C1 segment of cervical spinal cord (tissue), 14 donors: ENCODE data around the gene FPR1.

ENCODE experiments used
- DNase-seq, 14 donors: peaks; one replicate each; lab custom pipeline; 2025; lab: John Stamatoyannopoulos, UW

FPR1 gene

DNA sequence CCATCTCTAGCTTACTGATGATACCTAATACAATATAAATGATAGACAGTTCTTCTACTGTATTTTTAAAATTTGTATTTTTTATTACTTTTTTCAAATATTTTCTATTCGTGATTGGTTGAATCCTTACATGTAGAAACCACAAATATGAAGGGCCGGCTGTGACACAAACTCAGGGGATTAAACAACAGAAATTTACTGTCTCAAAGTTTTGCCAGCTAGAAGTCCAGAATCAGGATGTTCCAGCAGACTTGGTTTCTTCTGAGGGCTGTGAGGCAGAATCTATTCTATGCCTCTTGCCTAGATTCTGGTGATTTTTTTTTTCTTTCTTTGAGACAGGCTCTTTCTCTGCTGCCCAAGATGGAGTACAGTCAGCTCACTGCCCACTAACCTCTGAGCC, 13.8 kb downstream of the FPR1 start:
- DNase-seq: no peak

DNA sequence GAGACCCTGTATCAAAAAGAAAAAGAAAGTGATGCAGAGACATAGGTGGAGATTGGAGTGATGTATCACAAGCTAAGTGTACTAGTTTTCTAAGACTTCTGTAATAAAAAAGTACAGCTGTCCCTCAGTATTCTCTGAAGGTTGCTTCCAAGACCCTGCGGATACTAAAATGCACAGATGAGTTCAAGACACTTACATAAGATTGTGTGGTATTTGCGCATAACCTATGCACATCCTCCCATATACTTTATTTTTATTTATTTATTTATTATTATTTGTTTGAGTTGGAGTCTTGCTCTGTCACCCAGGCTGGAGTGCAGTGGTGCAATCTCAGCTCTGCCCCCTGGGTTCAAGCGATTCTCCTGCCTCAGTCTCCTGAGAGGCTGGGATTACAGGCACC, 14.3 kb downstream of the FPR1 start:
- DNase-seq: no peak

DNA sequence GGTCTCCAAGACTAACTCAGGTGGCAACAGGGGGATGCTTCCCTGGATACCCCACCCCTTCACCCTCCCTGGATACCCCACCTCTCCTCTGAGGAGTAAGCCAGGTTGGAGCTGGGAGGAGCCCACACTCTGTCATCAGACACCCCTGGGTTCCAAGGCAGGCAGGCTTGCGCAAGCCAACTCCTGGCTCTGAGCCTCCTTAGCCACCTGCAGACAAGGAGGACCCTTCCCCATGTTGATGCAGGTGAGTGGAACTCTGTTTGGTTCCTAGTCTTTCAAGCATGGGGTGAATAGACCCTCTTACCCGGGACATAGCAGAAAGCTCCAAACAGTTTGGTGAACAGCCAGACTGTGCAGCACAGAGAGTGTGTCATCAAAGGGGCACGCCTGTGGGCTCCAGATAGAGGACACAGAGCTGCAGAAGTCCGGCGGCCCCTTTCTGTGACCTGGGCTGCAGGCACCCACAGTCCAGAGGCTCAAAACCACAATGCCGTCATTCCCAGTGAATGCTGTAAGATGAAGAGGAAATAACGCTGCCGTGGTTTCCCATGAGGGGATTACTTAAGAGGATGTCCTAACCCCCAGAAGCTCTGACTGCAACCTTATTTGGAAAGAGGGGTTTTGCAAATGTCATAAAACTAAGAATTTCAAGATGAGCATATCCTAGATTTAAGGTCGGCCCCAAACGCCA, 15.8 kb downstream of the FPR1 start:
- peak in 6 of 14 donors; percentile 3 to 52 (median 10) for DNase-seq

DNA sequence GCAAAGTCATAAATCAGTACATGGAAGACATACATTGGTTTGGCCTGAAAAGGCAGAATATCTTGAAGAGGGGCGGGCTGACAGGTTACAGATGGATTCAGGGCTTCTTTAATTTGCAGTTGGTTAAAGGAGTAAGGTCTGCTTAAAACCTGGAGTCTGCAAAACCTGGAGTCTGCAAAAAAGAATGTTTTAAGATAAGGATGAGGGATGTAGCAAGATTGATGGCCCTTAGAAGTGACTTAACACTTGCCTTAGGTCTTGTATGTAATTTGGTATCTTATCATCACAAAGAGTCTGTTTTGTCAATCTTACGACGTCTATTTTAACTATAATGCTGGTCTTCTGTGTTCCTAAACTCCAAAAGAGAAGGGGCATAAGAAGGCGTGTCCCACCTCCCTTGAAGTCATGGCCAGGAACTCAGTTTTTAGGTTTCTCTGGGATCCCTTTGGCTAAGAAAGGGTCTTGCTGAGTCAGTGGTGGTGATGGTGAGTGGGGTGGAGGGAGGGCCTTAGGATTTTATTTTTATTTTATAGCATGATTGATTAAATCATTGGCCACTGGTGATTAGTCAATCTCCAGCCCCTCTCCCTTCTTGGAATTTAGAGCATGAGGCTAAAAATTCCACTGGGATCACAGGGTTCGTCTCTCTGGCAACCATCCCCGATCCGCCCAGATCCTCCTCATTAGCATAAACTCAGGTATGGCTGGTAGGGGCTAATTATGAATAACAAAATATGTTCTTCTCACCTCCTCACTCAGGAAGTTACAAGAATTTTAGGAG, 17.7 kb downstream of the FPR1 start:
- no peak for DNase-seq

DNA sequence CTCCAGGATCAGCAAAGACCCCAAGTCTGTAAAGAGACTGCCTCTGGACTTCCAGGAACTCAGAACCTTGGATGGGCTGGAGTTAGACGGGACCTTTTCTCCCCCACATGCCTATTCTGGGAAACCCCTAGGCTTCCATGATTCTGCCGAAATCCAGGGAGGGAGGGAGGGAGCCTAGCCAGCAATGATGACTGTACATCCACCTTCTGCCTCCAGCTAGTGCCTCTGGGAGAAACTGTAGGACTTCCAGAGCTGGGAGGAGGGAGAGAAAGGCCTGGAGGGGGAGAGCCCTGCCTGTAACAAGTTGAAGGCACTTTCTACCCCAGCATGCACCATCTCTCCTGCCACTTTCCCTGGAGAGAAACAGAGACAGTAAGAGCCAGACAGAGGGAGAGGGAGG, 21.9 kb downstream of the FPR1 start:
- DNase-seq: no peak

DNA sequence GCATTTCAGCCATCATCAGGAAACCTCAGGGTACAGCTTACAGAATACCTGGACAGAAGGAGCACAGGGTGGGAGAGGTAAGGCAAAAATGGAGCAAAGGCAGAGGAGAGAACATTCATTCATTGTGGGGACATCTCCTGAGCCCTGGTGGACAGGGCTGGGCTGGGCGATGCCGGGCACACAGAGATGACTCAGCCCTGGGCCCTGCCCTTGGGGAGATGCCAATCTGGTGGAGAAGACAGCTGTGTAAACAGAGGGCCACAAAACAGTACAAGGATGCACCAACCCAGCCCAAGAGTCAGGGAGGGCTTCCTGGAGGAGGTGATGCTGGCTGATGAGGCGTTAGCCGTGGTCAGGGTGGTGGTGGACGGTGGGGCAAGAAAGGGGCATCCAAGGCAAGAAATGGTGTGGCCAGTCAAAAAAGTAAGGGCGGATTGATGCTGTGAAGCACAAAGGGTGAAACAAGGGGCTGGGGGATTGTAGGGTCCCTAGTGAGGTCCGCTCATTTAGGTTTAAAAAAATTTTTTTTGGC, 24.3 kb downstream of the FPR1 start:
- peak in 2 of 14 donors; percentile 6 to 45 for DNase-seq

DNA sequence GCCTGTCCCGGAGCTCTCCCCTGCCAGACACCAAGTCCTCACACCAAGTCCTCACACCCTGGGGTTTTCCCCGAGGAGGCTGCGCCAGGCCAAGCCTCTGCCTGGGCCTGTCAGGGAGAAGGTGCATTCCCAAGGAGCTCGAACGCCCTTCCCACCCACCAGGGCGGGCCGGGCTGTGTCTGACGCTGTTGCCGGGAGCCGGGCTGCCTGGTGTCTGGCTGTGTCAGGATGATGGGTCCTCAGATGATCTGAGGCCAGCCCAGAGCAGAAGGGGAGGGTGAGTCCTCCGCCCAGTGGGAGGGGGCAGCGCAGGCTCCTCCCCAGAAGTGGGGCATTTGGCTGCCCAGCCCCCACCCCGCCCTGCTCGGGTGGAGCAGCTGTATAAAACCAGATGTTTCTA, 25.6 kb downstream of the FPR1 start:
- DNase-seq: peak in 12 of 14 donors; percentile 17 to 88 (median 58)

DNA sequence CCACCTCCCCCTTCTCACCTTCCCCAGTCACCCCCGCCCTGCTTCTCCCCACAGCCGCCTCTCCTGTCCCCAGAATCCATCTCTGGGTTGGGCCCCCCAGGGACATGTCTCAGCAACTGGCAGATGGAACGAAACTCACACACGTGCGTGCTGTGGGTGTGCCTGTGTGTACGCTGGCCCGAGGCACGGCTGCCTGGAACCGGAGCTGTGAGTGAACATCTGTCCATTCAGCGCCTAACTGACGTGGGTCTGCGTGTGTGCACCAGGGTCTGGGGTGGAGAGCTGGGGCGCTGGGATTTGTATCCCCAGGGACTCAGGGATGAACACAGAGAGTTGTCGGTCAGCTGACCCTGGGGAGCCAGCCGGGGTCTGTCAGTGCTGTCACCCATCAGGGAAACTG, 27.1 kb downstream of the FPR1 start:
- DNase-seq: peak in 1 of 14 donors; percentile 11

DNA sequence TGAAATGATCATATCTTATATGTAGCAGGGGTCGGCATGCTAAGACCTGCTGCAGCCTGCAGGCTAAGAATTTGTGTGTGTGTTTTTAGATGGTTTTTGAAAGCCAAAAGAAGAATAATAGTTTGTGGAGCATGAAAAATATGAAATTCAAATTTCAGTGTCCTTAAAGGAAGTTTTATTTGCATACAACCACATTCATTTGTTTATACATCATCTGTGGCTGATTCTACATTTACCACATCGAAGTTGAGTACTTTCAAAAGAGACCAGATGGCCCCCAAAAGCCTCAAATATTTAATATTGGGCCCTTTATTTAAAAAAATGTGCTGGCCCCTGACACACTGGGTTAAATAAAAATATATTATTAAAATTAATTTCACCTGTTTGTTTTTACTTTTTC, 29.2 kb downstream of the FPR1 start:
- no peak for DNase-seq

DNA sequence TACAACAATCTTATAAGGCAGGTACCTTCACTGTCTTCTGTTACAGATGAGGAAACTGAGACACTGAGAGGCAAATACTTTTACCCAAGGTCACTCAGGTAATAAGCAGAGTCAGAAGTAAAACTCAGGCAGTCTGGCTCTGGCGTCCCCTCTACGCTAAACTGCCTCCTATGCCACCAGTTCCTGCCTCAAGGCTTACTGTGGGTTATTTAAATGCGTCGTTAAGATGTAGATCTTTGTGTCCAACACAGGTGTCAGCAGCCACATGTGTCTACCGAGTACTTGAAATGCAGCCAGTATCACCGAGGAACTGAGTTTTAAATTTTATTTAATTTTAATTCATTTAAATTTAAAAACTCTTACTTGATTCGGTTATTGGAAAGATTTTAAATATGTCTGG, 29.8 kb downstream of the FPR1 start:
- DNase-seq: no peak

DNA sequence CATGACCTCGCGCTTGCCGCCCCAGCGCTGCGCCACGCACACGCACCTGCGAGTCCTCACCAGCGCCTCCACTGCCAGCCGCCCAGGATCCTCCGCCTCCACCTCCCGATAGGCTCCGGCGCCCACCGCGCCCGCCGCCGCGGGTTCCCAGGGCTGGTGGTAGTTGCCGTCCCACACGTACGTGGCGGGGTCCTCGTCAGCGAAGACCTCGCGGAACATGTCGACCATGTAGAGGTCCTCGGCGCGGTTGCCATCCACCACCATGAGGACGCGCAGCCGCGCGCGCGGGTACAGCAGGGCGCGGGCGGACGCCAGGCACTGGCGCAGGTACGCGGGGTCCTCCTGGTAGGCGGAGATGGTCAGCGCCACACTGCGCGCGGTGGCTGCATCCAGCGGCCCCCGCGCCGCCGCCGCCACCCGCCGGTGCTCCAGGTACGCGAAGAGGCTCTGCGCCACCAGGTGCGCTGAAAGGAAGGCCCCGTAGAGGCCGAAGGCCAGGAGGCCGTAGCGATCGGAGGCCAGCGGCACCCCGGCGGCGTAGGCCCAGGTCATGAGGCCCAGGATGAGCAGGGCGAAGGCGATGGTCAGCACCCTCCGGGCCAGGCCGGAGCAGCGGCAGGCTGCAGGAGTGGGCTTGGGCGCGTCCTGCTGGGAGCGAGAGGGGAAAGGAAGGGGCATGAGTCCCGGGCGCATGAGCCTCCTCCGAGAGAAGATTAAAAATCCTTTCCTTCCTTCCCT, 32.3 kb downstream of the FPR1 start:
- peak in 1 of 14 donors; percentile 53 for DNase-seq

DNA sequence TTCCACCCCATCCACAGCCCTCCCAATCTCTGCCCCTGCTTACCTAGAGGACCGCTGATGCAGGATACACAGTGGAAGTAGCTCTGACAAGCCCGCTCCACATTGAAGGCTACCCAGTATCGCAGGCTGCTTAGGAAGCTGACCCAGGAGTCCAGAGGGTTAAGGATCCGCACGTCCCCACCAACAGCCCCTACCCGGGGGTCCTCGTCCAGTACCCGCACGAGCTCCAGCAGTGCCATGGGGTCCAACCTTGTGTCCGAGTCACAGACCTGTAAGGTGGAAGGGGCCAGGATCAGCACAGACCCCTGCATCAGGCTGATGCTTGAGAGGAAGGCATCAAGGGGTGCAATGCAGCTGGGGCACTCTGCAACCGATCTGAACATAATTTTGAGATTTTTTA, 34.8 kb downstream of the FPR1 start:
- DNase-seq: no peak

DNA sequence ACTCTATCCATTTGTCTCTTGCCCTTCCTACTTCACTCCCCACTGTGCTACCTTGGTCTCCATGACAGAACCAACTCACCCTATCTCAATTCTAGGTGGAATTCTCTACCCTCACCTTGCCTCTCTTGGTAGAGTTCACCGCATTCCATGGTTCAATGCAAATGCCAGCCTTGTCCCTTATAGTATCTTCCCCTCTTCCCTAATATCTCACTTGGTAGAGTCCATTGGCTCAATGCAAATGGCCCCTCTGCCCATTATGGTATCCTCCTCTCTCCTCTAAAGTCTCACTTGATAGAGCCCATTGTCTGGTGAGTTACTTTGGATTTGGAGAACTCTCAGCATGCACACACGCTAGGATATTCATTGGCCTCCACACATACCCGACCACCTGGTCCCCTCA, 35.8 kb downstream of the FPR1 start:
- no peak for DNase-seq

DNA sequence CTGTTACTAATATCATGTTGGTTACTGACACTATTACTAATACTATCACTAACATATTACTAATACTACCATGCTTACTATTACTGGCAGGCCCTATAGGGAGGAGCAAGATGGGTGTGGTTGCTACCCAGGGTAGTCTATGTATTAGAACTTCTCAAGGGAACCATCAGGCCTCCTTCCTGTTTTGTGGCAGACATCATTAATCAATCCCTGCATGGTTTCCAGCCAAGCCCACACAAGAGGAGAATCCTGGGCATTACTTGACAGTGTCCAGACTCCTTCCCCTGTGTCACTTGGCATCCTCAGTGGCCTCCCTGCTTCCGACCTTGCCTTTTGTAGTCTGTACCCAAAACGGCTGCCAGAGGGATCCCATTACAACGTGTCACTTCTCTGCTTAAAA, 36.8 kb downstream of the FPR1 start:
- DNase-seq: no peak

DNA sequence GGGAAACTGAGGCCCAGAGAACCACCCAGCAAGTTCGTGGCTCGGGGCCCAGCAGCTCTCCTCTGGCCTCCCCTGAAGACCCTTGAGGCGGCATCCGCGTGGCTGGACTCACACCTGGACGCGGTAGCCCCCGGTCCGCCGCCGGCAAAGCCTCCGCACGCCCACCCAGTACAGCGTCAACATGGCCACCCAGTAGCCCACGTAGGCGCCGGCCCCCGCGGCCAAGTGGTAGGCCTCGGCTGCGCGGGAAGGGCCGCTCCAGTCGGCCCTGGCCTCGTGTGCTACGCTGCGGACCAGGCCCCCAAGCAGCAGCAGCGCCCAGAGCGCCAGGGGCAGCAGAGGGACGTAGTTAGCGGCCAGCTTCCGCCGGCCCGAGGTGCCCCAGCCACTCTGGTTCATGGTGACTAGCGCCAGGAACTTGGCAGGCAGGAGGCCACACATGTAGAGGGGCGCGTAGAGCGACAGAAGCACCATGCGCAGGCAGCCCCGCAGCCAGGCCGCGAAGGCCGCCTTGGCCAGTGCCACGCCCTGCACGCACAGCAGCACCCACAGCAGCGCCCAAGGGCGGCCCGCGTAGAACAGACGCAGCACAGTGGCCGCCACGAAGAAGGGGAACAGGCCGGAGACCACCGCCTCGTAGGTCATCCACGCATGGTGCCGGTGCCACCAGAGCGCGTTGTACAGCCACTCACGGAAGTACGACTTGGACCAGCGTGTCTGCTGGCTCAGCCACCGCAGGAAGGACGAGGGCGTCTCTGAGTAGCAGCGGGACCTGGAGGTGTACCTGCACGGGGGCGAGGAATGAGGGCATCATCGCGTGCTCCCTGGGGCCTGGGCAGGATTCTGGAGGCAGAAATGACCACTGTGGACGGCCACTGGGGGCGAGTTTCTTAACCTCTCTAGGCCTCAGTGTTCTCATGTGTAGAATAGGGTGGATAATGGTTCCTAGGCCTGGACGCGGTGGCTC, 38.1 kb downstream of the FPR1 start:
- DNase-seq: no peak

DNA sequence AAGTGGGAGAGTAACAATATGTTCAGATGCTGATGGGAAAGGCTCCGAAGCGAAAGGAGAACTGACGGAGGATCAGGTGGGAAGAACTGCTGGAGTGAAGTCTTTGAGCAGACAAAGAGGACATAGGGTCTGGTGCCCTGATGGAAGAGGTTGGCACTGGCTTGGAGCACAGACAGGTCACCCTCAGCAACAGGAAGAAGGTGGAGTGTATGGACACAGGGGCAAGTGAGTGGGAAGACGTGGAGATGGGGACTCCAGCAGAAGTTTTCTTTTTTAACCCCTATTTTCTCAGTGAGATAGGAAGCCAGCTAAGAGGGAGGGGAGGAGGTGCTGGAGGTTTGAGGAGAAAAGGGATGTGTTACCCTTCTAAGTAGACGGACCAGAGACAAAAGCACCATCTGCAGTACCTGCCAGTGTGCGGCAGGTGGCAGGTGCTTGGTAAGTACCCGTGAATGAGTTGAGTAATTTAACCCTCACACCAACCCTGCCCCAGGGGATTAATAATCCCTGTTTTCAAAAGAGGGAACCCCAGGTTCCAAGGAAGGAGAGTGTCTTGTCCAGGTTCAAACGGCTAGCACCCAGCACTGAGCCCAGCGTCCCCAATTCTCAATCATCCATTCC, 39.1 kb downstream of the FPR1 start:
- no peak for DNase-seq

DNA sequence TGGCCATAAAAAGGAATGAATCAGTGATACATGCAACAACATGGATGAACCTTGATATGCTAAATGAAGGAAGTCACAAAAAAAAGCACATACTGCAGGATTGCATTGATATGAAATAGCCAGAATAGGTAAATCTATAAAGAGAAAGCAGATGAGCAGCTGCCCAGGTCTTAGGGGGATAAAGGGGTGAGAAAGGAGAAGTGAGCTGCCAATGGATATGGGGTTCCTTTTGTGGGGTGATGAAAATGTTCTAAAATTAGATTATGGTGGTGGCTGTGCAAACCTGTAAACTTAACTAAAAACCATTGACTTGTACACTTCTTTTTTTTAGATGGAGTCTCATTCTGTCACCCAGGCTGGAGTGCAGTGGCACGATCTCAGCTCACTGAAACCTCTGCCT, 40.0 kb downstream of the FPR1 start:
- DNase-seq: no peak

DNA sequence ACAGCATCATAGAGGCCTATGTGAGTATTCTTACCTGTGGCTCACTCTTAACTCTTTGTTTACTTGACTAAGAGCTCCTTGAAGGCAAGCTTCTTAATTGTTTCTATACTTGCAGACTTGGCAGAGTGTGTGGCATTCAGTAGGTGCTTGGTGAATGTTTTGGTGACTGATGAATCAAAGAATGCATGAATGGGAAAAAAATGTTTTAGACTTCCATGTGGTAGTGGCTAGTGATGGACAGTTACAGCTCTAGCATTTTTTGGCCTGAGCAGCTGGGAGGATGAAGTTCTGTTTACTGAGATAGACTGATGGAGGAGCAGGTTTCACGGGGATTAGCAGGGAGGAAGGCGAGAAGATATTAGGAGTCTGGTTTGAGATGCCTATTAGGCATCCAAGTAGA, 41.5 kb downstream of the FPR1 start:
- DNase-seq: no peak

DNA sequence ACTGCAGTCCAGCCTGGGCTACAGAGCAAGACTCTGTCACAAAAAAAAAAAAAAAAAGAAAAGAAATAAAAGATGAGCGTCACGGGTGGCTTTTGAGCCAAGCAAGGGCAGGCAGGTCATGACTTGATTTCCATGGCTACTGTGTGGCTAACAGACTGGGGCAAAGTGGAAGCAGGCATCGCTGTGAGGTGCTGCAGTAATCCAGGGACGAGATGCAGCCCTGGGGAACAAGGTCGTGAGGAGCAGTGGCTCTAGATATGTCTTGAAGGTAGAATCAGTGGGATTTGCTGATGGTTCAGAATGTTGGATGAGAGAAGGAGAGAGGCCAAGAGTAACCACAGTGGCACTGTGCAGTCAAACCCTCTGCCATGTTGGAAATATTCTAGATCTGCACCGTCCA, 42.1 kb downstream of the FPR1 start:
- no peak for DNase-seq

DNA sequence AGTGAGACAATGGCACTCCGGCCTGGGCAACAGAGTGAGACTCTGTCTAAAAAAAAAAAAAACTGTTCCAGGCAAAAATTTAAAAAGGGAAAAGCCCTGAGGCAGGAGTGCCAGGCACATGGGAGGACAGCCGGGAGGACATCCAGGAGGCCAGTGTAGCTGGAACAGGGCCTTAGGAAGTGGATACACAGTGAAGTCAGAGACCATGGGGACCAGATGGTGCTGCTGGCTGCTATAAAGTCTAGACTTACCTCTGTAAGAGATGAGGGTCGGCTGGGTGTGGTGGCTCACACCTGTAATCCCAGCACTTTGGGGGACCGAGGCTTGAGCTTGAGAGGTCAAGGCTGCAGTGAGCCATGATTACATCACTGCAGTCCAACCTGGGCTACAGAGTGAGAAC, 42.9 kb downstream of the FPR1 start:
- DNase-seq: peak in 1 of 14 donors; percentile 41

DNA sequence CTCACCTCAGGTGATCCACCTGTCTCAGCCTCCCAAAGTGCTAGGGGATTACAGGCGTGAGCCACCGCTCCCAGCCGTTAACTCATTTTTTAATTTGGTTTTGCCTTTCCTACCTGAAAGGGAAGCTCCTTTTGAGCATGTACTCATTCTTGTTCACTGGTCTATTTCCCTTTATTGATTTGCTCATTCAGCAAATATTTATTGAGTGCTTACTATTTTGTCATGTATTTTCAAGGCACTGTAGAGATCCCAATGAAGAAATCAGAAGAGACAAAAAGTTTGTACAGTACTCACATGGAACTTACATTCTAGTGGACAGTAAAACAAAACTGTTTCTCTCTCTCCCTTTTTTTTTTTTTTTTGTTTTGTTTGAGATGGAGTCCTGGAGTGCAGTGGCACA, 44.8 kb downstream of the FPR1 start:
- DNase-seq: no peak
